HepG2 (cell line): ENCODE data around the gene SLC7A11. TPM values are rescaled to one million over a fixed set of nuclear protein-coding genes. Genes with fewer than 3 reads are reported as not detected.

Experiments used
- ARID4A ChIP-seq: sonication (generic); formaldehyde crosslinking; IDR thresholded peaks from 2 replicates; pipeline ENCODE4 v1.5.0; 2020; ENCODE audit warnings: mild to moderate bottlenecking, missing genetic modification reagents, borderline replicate concordance
- BORCS8-MEF2B ChIP-seq: sonication (generic); formaldehyde crosslinking; IDR thresholded peaks from 2 replicates; pipeline ENCODE4 v1.8.0; 2022; ENCODE audit warnings: mild to moderate bottlenecking, missing genetic modification reagents
- HNF1B ChIP-seq: sonication (generic); formaldehyde crosslinking; IDR thresholded peaks from 2 replicates; pipeline ENCODE4 v1.5.1; 2020; ENCODE audit warnings: mild to moderate bottlenecking, moderate library complexity, missing genetic modification reagents
- HOXA9 ChIP-seq: sonication (generic); formaldehyde crosslinking; IDR thresholded peaks from 2 replicates; pipeline ENCODE4 v1.8.1; 2022; ENCODE audit warnings: missing genetic modification reagents, mild to moderate bottlenecking, moderate library complexity, borderline replicate concordance
- NFAT5 ChIP-seq: sonication (generic); formaldehyde crosslinking; IDR thresholded peaks from 2 replicates; pipeline ENCODE4 v1.4.0; 2020; ENCODE audit warnings: missing genetic modification reagents
- NFYC ChIP-seq: IDR thresholded peaks from 2 replicates; pipeline ENCODE4 v1.6.1; 2016; ENCODE audit warnings: missing genetic modification reagents, missing compliant biosample characterization
- RELA ChIP-seq: sonication (generic); formaldehyde crosslinking; IDR thresholded peaks from 2 replicates; pipeline ENCODE4 v1.4.0; 2020; ENCODE audit warnings: missing genetic modification reagents
- SPEN ChIP-seq: sonication (generic); formaldehyde crosslinking; IDR thresholded peaks from 2 replicates; pipeline ENCODE4 v1.5.1; 2020; ENCODE audit warnings: low read depth, mild to moderate bottlenecking, missing genetic modification reagents
- TFDP1 ChIP-seq: IDR thresholded peaks from 2 replicates; pipeline ENCODE4 v1.6.1; 2016; ENCODE audit warnings: missing compliant biosample characterization, missing genetic modification reagents, borderline replicate concordance
- ZBTB7B ChIP-seq: sonication (generic); formaldehyde crosslinking; IDR thresholded peaks from 2 replicates; pipeline ENCODE4 v1.4.0; 2020; ENCODE audit warnings: missing genetic modification reagents
- ZNF44 ChIP-seq: sonication (generic); formaldehyde crosslinking; IDR thresholded peaks from 2 replicates; pipeline ENCODE4 v1.5.1; 2020; ENCODE audit warnings: mild to moderate bottlenecking, missing genetic modification reagents
- ZNF639 ChIP-seq: conservative IDR thresholded peaks from 2 replicates; pipeline ENCODE4 v1.6.1; 2018; ENCODE audit warnings: missing genetic modification reagents
- ZNF713 ChIP-seq: sonication (generic); formaldehyde crosslinking; IDR thresholded peaks from 2 replicates; pipeline ENCODE4 v1.4.0; 2020; ENCODE audit warnings: mild to moderate bottlenecking, missing genetic modification reagents
- ZNF761 ChIP-seq: sonication (generic); formaldehyde crosslinking; conservative IDR thresholded peaks from 2 replicates; pipeline ENCODE4 v1.4.0; 2020; ENCODE audit warnings: mild to moderate bottlenecking, missing genetic modification reagents
- polyA plus RNA-seq, 8 experiments: library from polyadenylated mRNA; depleted of rRNA in 3 of 8; stranded (reverse) in 7 of 8; unstranded in 1 of 8; fragments of >200 nt; fragmentation: Illumina TruSeq in 4 of 8; extraction: Trizol in 4 of 8; gene quantifications; 2 replicates each; pipeline versions ENCODE4 v1.2.1 to v1.2.3, GENCODE V29; 2011 to 2016; ENCODE audit warnings: low read depth in 4 of 8, missing spikeins in 1 of 8, mixed read lengths in 1 of 8; ENCODE audit not compliant: insufficient read depth in 1 of 8
- total RNA-seq, 5 experiments: library from RNA; depleted of rRNA; stranded (reverse); fragments of >200 nt; fragmentation: Illumina TruSeq; extraction: Trizol; gene quantifications; 2 replicates each; pipeline ENCODE4 v1.2.3, GENCODE V29; 2016; ENCODE audit warnings: low read depth in 1 of 5

Gene SLC7A11
- total and polyA plus RNA-seq, 2 of the 13 experiments (the other 11 are each of a cell fraction or from before 2014, with no cell fraction given): 15.7 to 17.5 TPM

- no peak for TF ChIP-seq NFAT5 (CRISPR knock-in tag)
- no peak for TF ChIP-seq RELA (CRISPR knock-in tag)
- TF ChIP-seq TFDP1 (CRISPR knock-in tag): peak; percentile 49; the same call in 1 of the 2 replicates
- TF ChIP-seq NFYC (CRISPR knock-in tag): no peak
- TF ChIP-seq ZNF639 (CRISPR knock-in tag): 0 out of 2 replicates have a peak, but pooled peaks have one; percentile 47
- no peak for TF ChIP-seq HOXA9
- TF ChIP-seq BORCS8-MEF2B (CRISPR knock-in tag): no peak
- no peak for TF ChIP-seq ZNF44
- no peak for TF ChIP-seq ZNF713
- TF ChIP-seq SPEN (CRISPR knock-in tag): peak; percentile 44; the same call in 1 of the 2 replicates
- peak; percentile 28; the same call in 1 of the 2 replicates for TF ChIP-seq ARID4A
- TF ChIP-seq HNF1B (CRISPR knock-in tag): peak; percentile 66
- TF ChIP-seq ZNF761: no peak
- peak; percentile 50; the same call in 1 of the 2 replicates for TF ChIP-seq ZBTB7B (CRISPR knock-in tag)
Measured at GRCh38 chr4:138199568-138200235, 42.4 kb downstream of the SLC7A11 start (continued).
